Suppressor macrophage treated with lipopolysaccharide for 1 hour (primary cell): Measurements from ENCODE around the gene FAM124A.
A peak's percentile ranks its signal among the peaks of the same experiment; 100 is the strongest.
"Not testable (repeated sequence)": the region's sequence is repeated elsewhere in the genome, so short reads cannot be mapped to it uniquely, and the experiment has no call there.

Experiments
- DNase-seq, 3 donors: peaks; one replicate each; pipeline ENCODE4 v3.0.0-alpha.2; 2020 to 2022

Gene FAM124A

GRCh38 chr13:51271528-51272085, 49.4 kb downstream of the FAM124A start:
- no peak for DNase-seq

- no peak for DNase-seq
Measured at GRCh38 chr13:51275101-51275500, 52.9 kb downstream of the FAM124A start.

- peak; percentile 64 to 77 (median 72) for DNase-seq
Measured at GRCh38 chr13:51276636-51277035, 54.4 kb downstream of the FAM124A start.

GRCh38 chr13:51277928-51278327, 55.7 kb downstream of the FAM124A start:
- DNase-seq: no peak

- DNase-seq: no peak
Measured at GRCh38 chr13:51278426-51279130, 56.4 kb downstream of the FAM124A start.

GRCh38 chr13:51280379-51280940, 58.3 kb downstream of the FAM124A start:
- DNase-seq: no peak

GRCh38 chr13:51282322-51282721, 60.1 kb downstream of the FAM124A start:
- DNase-seq: no peak

- DNase-seq: not testable (repeated sequence)
Measured at GRCh38 chr13:51282923-51283322, 60.7 kb downstream of the FAM124A start.

- DNase-seq: no peak
Measured at GRCh38 chr13:51283371-51283770, 61.2 kb downstream of the FAM124A start.

- no peak for DNase-seq
Measured at GRCh38 chr13:51284339-51284738, 62.1 kb downstream of the FAM124A start.

GRCh38 chr13:51286135-51287002, 64.2 kb downstream of the FAM124A start:
- DNase-seq: peak; percentile 86 to 91 (median 89)

- no peak for DNase-seq
Measured at GRCh38 chr13:51287758-51288157, 65.6 kb downstream of the FAM124A start.

- DNase-seq: not testable (repeated sequence)
Measured at GRCh38 chr13:51288254-51288653, 66.1 kb downstream of the FAM124A start.

GRCh38 chr13:51291341-51291740, 69.1 kb downstream of the FAM124A start:
- DNase-seq: no peak

- DNase-seq: no peak
Measured at GRCh38 chr13:51292000-51292565, 69.9 kb downstream of the FAM124A start.

GRCh38 chr13:51297556-51297955, 75.4 kb downstream of the FAM124A start:
- no peak for DNase-seq

- no peak for DNase-seq
Measured at GRCh38 chr13:51298812-51299211, 76.6 kb downstream of the FAM124A start.

- no peak for DNase-seq
Measured at GRCh38 chr13:51303063-51303552, 80.9 kb downstream of the FAM124A start.

- no peak for DNase-seq
Measured at GRCh38 chr13:51303882-51304281, 81.7 kb downstream of the FAM124A start.

- DNase-seq: peak; percentile 36 to 54 (median 51)
Measured at GRCh38 chr13:51305271-51305967, 83.2 kb downstream of the FAM124A start.

- no peak for DNase-seq
Measured at GRCh38 chr13:51308781-51309180, 86.6 kb downstream of the FAM124A start.

GRCh38 chr13:51311231-51311630, 89.0 kb downstream of the FAM124A start:
- DNase-seq: no peak
